GM12878 (cell line): ENCODE measurements around the gene ETV4. TPM values are rescaled to one million over a fixed set of nuclear protein-coding genes. Genes with fewer than 3 reads are reported as not detected.
A peak's percentile ranks its signal among the peaks of the same experiment; 100 is the strongest.

Source experiments
- ASH2L ChIP-seq: fragments of 300-600, 200-600 bp; sonication (generic); IDR thresholded peaks from 2 replicates; pipeline ENCODE4 v1.6.1; 2017; ENCODE audit warnings: low read depth, mild to moderate bottlenecking, borderline replicate concordance
- BCL11A ChIP-seq: IDR thresholded peaks from 2 replicates; pipeline ENCODE4 v1.6.1; 2011; ENCODE audit warnings: low read depth, low read length
- CEBPB ChIP-seq, 2 experiments: fragments of 150-350 bp in 1 of 2; IDR thresholded peaks; 2 replicates each; pipeline ENCODE4 v1.6.1; 2012 to 2014; ENCODE audit warnings: low read depth in 2 of 2, low read length in 2 of 2, borderline replicate concordance in 1 of 2, inconsistent platforms in 1 of 2
- DPF2 ChIP-seq: fragments of 450-650 bp; IDR thresholded peaks from 2 replicates; pipeline ENCODE4 v1.6.1; 2017; ENCODE audit warnings: mild to moderate bottlenecking
- E4F1 ChIP-seq: fragments of 450-650 bp; IDR thresholded peaks from 2 replicates; pipeline ENCODE4 v1.6.1; 2018; ENCODE audit warnings: borderline replicate concordance, mild to moderate bottlenecking; ENCODE audit not compliant: partially characterized antibody
- EED ChIP-seq: sonication (generic); IDR thresholded peaks from 2 replicates; pipeline ENCODE4 v1.6.1; 2016; ENCODE audit warnings: antibody characterized with exemption, low read depth
- GATAD2B ChIP-seq: fragments of 450-650 bp; conservative IDR thresholded peaks from 2 replicates; pipeline ENCODE4 v1.6.1; 2017; ENCODE audit warnings: low read depth, mild to moderate bottlenecking, moderate library complexity
- IKZF2 ChIP-seq, 2 experiments: fragments of 450-650 bp; IDR thresholded peaks; 2 replicates each; pipeline ENCODE4 v1.6.1; 2017; ENCODE audit warnings: mild to moderate bottlenecking in 2 of 2, moderate library complexity in 2 of 2
- IRF4 ChIP-seq: IDR thresholded peaks from 2 replicates; pipeline ENCODE4 v1.6.1; 2011; ENCODE audit warnings: low read depth, low read length
- NBN ChIP-seq: fragments of 450-650 bp; IDR thresholded peaks from 2 replicates; pipeline ENCODE4 v1.6.1; 2016
- NR2F1 ChIP-seq: fragments of 450-650 bp; conservative IDR thresholded peaks from 2 replicates; pipeline ENCODE4 v1.6.1; 2017; ENCODE audit warnings: mild to moderate bottlenecking
- RCOR1 ChIP-seq: conservative IDR thresholded peaks from 2 replicates; pipeline ENCODE4 v1.6.1; 2012; ENCODE audit warnings: low read depth, low read length, improper control_type of control experiment
- RELA ChIP-seq: fragments of 450-650 bp; IDR thresholded peaks from 2 replicates; pipeline ENCODE4 v1.8.0; 2014; ENCODE audit warnings: borderline replicate concordance; ENCODE audit not compliant: partially characterized antibody
- SKIL ChIP-seq: fragments of 450-650 bp; IDR thresholded peaks from 2 replicates; pipeline ENCODE4 v1.6.1; 2017; ENCODE audit warnings: mild to moderate bottlenecking, low read depth, inconsistent platforms; ENCODE audit not compliant: poor library complexity, severe bottlenecking
- SMC3 ChIP-seq: IDR thresholded peaks from 2 replicates; pipeline ENCODE4 v1.6.1; 2011; ENCODE audit warnings: low read length, improper control_type of control experiment, borderline replicate concordance
- SP1 ChIP-seq: IDR thresholded peaks from one replicate; pipeline ENCODE4 v1.6.1; 2011; ENCODE audit warnings: low read depth, low read length
- ZNF207 ChIP-seq: fragments of 450-650 bp; IDR thresholded peaks from 2 replicates; pipeline ENCODE4 v1.6.1; 2014; ENCODE audit warnings: antibody characterized with exemption, mild to moderate bottlenecking, borderline replicate concordance
- ZNF622 ChIP-seq: fragments of 450-650 bp; IDR thresholded peaks from 2 replicates; pipeline ENCODE4 v1.6.1; 2017; ENCODE audit warnings: mild to moderate bottlenecking, inconsistent platforms
- polyA plus RNA-seq, 11 experiments: library from polyadenylated mRNA; depleted of rRNA in 4 of 11; unstranded in 6 of 11; stranded (reverse) in 5 of 11; fragments of >200 nt; fragmentation: Nextera tagmentation in 4 of 11; fragmentation: Illumina TruSeq in 1 of 11; extraction: Ambion mirVana in 4 of 11; extraction: Trizol in 1 of 11; gene quantifications; 1 replicate in 1 of 11; 2 replicates in 10 of 11; pipeline versions ENCODE4 v1.2.1 to v1.2.3, GENCODE V29; 2011 to 2016; ENCODE audit warnings: inconsistent platforms in 2 of 11, missing spikeins in 2 of 11, low read depth in 1 of 11
- total RNA-seq, 4 experiments: library from RNA; depleted of rRNA in 3 of 4; stranded (reverse); fragments of >200 nt in 3 of 4; fragmentation: Illumina TruSeq in 1 of 4; extraction: Trizol in 1 of 4; gene quantifications; 2 replicates each; pipeline versions ENCODE4 v1.2.1 to v1.2.3, GENCODE V29; 2013 to 2021
- TF ChIP-seq, protein P1 (sequence below): fragments of 450-650 bp; IDR thresholded peaks from 2 replicates; pipeline ENCODE4 v1.6.1; 2017; ENCODE audit warnings: low read depth, mild to moderate bottlenecking, moderate library complexity

ETV4 gene
- total and polyA plus RNA-seq, 10 of the 15 experiments (the other 5 are each of a cell fraction or from before 2014, with no cell fraction given): 0.19 to 14.5 (median 1.8) TPM

DNA sequence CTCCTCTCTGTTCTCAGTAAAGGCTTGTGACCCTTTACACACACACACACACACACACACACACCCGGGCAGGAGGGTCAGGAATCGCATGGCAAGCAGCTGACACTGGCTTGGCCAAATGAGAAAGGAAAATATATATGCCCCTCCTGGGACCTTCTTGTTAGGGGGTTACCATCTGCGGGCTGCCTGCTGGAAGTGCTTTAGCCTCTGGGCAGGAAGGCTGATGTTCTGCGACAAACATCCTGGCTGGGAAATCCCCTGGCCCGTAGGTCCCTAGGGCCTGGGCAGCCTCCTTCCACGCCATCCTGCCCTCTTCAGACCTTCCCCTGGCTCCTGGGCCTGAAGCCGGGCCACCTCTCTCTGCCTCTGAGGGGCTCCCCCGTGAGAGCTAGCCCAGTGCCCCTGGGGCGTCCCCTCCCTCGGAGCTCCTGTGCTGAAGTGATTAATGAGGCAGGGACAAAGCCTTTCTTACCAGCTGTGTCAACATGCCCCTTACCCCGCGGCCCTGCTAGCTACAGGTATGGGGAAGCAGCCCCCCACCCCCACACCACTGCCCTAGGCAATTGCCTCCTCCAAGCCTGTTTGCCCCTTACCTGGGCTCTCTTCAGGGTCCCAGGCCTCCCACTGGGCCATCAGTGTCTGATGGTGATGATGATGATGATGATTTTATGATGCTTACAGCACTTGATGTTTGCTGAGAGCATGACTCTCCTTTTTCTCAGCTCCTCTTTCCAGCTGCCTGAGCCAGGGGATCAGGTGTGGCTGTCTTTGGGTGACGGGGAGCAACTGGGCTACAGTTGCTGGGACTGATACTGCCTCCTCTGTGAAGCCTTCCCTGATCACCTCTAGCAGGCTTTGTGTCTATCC is 32.8 kb upstream of the ETV4 start (continued):
- TF ChIP-seq, protein P1, sequence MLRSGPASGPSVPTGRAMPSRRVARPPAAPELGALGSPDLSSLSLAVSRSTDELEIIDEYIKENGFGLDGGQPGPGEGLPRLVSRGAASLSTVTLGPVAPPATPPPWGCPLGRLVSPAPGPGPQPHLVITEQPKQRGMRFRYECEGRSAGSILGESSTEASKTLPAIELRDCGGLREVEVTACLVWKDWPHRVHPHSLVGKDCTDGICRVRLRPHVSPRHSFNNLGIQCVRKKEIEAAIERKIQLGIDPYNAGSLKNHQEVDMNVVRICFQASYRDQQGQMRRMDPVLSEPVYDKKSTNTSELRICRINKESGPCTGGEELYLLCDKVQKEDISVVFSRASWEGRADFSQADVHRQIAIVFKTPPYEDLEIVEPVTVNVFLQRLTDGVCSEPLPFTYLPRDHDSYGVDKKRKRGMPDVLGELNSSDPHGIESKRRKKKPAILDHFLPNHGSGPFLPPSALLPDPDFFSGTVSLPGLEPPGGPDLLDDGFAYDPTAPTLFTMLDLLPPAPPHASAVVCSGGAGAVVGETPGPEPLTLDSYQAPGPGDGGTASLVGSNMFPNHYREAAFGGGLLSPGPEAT: peak; percentile 91
- TF ChIP-seq NR2F1 (peak; percentile 79), ASH2L (no peak), SP1 (peak; percentile 40), EED (no peak), NBN (0 out of 2 replicates have a peak, but pooled peaks have one; percentile 49), CEBPB (IDR thresholded peaks at IDR 0.05; ENCODE audit: borderline replicate concordance in 1 of 2, low read depth in 2 of 2, low read length in 2 of 2) (no peak), BCL11A (peak; percentile 48; the same call in 1 of the 2 replicates), GATAD2B (peak; percentile 80; the same call in 1 of the 2 replicates), ZNF622 (no peak), SMC3 (peak; percentile 22; the same call in 1 of the 2 replicates), E4F1 (no peak), IRF4 (no peak), RELA (peak; percentile 97), ZNF207 (peak; percentile 57; the same call in 1 of the 2 replicates), IKZF2 (IDR thresholded peaks at IDR 0.05) (peak; percentile 85 to 91), SKIL (peak; percentile 46), RCOR1 (0 out of 2 replicates have a peak, but pooled peaks have one; percentile 66), DPF2 (peak; percentile 63; the same call in 1 of the 2 replicates)
- TF ChIP-seq, all 136 proteins: peak for 25
